ENCODE measurements around the gene C4orf33.
"Not testable (repeated sequence)": the region's sequence is repeated elsewhere in the genome, so short reads cannot be mapped to it uniquely, and the experiment has no call there.

The C4orf33 gene

GRCh38 chr4:129095811-129096454 lies at the start of gene C4orf33:
TSS of gene C4orf33 (plus strand) at chr4:129096152. CDS start at chr4:129102611, 6,459 bp downstream.
- peak; percentile 30 to 68 for DNase-seq (ENCODE audit: low read depth in 1 of 2, low spot score in 1 of 2)

GRCh38 chr4:129059028-129059427 lies 36.9 kb upstream of the C4orf33 start:
- no peak for DNase-seq (ENCODE audit: low read depth in 1 of 2, low spot score in 1 of 2)

- DNase-seq (ENCODE audit: low read depth in 1 of 2, low spot score in 1 of 2): no peak
These were observed 33.4 kb upstream of the C4orf33 start for GRCh38 chr4:129062580-129062979.

GRCh38 chr4:129063640-129064039 lies 32.3 kb upstream of the C4orf33 start:
- no peak for DNase-seq (ENCODE audit: low read depth in 1 of 2, low spot score in 1 of 2)

GRCh38 chr4:129064717-129065116 lies 31.2 kb upstream of the C4orf33 start:
- DNase-seq (ENCODE audit: low read depth in 1 of 2, low spot score in 1 of 2): no peak

- not testable (repeated sequence) for DNase-seq (ENCODE audit: low read depth in 1 of 2, low spot score in 1 of 2)
These were observed 26.4 kb upstream of the C4orf33 start for GRCh38 chr4:129069537-129069936.

- no peak for DNase-seq (ENCODE audit: low read depth in 1 of 2, low spot score in 1 of 2)
These were observed 18.6 kb upstream of the C4orf33 start for GRCh38 chr4:129077326-129077725.

- DNase-seq (ENCODE audit: low read depth in 1 of 2, low spot score in 1 of 2): no peak
These were observed 15.8 kb upstream of the C4orf33 start for GRCh38 chr4:129080129-129080528.

GRCh38 chr4:129082302-129082701 lies 13.7 kb upstream of the C4orf33 start:
- DNase-seq (ENCODE audit: low read depth in 1 of 2, low spot score in 1 of 2): no peak

GRCh38 chr4:129085472-129085871 lies 10.5 kb upstream of the C4orf33 start:
- no peak for DNase-seq (ENCODE audit: low read depth in 1 of 2, low spot score in 1 of 2)

GRCh38 chr4:129087516-129087915 lies 8.4 kb upstream of the C4orf33 start:
- DNase-seq (ENCODE audit: low read depth in 1 of 2, low spot score in 1 of 2): no peak

GRCh38 chr4:129092631-129093190 lies 3.2 kb upstream of the C4orf33 start:
- no peak for DNase-seq (ENCODE audit: low read depth in 1 of 2, low spot score in 1 of 2)

GRCh38 chr4:129093191-129093920 lies 2.6 kb upstream of the C4orf33 start, which contains the start of gene SCLT1:
TSS of gene SCLT1 (minus strand) at chr4:129093539. CDS start at chr4:129093103, 436 bp downstream.
- DNase-seq (ENCODE audit: low read depth in 1 of 2, low spot score in 1 of 2): peak; percentile 88 to 94

GRCh38 chr4:129094347-129094746 lies 1.6 kb upstream of the C4orf33 start:
- DNase-seq (ENCODE audit: low read depth in 1 of 2, low spot score in 1 of 2): no peak

- DNase-seq (ENCODE audit: low read depth in 1 of 2, low spot score in 1 of 2): no peak
These were observed 2.6 kb downstream of the C4orf33 start for GRCh38 chr4:129098531-129099001.

- no peak for DNase-seq (ENCODE audit: low read depth in 1 of 2, low spot score in 1 of 2)
These were observed 14.2 kb downstream of the C4orf33 start for GRCh38 chr4:129109965-129110824.

- DNase-seq (ENCODE audit: low read depth in 1 of 2, low spot score in 1 of 2): no peak
These were observed 15.0 kb downstream of the C4orf33 start for GRCh38 chr4:129110931-129111330.

- no peak for DNase-seq (ENCODE audit: low read depth in 1 of 2, low spot score in 1 of 2)
These were observed 16.0 kb downstream of the C4orf33 start for GRCh38 chr4:129111919-129112318.

- no peak for DNase-seq (ENCODE audit: low read depth in 1 of 2, low spot score in 1 of 2)
These were observed 17.5 kb downstream of the C4orf33 start for GRCh38 chr4:129113434-129113833.

GRCh38 chr4:129113919-129114318 lies 18.0 kb downstream of the C4orf33 start:
- DNase-seq (ENCODE audit: low read depth in 1 of 2, low spot score in 1 of 2): no peak

GRCh38 chr4:129117705-129118104 lies 21.8 kb downstream of the C4orf33 start:
- no peak for DNase-seq (ENCODE audit: low read depth in 1 of 2, low spot score in 1 of 2)
